ENCODE results near the gene EML2.

DNA sequence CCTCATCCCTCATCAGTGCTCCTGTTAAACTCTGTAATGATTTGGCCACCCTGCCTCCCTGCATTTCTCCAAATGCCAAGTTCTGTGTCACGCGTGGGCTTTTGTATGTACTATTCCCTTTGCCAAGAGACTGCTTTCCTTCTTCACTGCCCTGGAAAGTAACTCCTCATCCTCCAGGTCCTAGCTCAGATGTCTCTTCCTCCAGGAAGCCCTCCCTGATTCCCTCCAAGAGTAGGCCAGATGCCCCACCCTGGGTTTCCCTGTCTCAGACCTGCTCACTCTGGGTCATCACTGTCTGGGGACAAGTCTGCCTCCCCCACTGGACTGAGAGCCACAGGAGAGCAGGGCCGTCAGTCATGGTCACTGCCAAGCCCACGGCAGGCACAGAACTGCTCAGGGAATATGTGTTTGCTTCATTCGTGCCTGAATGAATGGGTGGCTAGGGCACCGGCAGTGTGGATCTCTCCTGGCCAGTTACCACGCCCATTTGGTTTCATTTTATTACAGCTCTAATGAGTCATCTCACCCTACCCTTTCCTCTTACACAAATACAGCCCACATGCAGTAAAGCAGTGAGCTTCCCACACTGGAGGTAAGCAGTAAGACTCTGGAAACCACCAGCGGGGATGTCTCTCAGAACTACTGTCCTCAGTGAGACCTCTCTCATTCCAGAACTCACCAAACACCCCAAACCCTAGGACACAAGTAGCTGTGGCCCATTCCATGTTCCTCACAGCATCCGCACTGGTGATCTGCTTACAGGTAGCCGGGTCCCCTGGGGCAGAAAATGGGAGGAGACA is 25.1 kb downstream of the EML2 start:
- TF ChIP-seq, protein P1, sequence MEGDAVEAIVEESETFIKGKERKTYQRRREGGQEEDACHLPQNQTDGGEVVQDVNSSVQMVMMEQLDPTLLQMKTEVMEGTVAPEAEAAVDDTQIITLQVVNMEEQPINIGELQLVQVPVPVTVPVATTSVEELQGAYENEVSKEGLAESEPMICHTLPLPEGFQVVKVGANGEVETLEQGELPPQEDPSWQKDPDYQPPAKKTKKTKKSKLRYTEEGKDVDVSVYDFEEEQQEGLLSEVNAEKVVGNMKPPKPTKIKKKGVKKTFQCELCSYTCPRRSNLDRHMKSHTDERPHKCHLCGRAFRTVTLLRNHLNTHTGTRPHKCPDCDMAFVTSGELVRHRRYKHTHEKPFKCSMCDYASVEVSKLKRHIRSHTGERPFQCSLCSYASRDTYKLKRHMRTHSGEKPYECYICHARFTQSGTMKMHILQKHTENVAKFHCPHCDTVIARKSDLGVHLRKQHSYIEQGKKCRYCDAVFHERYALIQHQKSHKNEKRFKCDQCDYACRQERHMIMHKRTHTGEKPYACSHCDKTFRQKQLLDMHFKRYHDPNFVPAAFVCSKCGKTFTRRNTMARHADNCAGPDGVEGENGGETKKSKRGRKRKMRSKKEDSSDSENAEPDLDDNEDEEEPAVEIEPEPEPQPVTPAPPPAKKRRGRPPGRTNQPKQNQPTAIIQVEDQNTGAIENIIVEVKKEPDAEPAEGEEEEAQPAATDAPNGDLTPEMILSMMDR (tag by site-specific recombination; IDR thresholded peaks at IDR 0.05) = no peak
- TF ChIP-seq ZSCAN30 (tag by site-specific recombination; IDR thresholded peaks at IDR 0.05) (no peak), YY1 (tag by site-specific recombination; IDR thresholded peaks at IDR 0.05) (no peak), ZNF548 (tag by site-specific recombination; IDR thresholded peaks at IDR 0.05) (no peak), EGR2 (tag by site-specific recombination; IDR thresholded peaks at IDR 0.05; ENCODE audit: low read depth) (peak; percentile 88), ZNF629 (tag by site-specific recombination; IDR thresholded peaks at IDR 0.05) (no peak; the same call in 1 of the 2 replicates)
